ENCODE measurements around the gene LRBA.

DNA sequence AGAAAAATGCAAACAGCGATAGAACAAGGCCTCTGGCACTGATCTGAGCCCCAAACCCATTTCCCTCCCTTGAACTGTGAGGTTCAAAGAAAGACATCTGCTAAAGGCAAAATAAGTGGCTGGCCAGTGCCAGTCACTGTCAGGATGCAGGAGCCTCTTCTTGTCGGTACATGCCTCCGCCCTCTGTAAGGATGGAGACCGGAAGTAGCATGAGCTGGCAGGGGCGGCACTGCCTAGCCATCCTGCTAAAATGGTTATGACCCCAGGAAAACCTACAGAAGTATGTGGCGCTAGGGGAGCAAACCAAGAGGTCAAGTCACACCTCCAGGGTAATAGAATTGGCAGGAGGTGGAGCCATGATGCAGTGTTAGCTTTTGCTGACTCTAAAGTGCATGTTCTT, 756.5 kb downstream of the LRBA start:
- TF ChIP-seq, protein P1, sequence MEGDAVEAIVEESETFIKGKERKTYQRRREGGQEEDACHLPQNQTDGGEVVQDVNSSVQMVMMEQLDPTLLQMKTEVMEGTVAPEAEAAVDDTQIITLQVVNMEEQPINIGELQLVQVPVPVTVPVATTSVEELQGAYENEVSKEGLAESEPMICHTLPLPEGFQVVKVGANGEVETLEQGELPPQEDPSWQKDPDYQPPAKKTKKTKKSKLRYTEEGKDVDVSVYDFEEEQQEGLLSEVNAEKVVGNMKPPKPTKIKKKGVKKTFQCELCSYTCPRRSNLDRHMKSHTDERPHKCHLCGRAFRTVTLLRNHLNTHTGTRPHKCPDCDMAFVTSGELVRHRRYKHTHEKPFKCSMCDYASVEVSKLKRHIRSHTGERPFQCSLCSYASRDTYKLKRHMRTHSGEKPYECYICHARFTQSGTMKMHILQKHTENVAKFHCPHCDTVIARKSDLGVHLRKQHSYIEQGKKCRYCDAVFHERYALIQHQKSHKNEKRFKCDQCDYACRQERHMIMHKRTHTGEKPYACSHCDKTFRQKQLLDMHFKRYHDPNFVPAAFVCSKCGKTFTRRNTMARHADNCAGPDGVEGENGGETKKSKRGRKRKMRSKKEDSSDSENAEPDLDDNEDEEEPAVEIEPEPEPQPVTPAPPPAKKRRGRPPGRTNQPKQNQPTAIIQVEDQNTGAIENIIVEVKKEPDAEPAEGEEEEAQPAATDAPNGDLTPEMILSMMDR (IDR thresholded peaks at IDR 0.05; ENCODE audit: extremely low read depth in 1 of 2, insufficient read depth in 1 of 2, low read depth in 1 of 2, low read length in 2 of 2) = no peak
- TF ChIP-seq MYC (IDR thresholded peaks at IDR 0.05; ENCODE audit: low read depth, low read length) (no peak), POLR2A (IDR thresholded peaks at IDR 0.05; ENCODE audit: low read depth, low read length) (no peak), EZH2 (IDR thresholded peaks at IDR 0.05; ENCODE audit: borderline replicate concordance, low read depth, low read length, severe bottlenecking) (no peak), JUN (IDR thresholded peaks at IDR 0.05; ENCODE audit: borderline replicate concordance, insufficient read depth, insufficient read length, low read depth) (no peak), GATA2 (IDR thresholded peaks at IDR 0.05; ENCODE audit: insufficient read depth, insufficient read length, low read depth, low read length) (no peak), POLR2AphosphoS5 (IDR thresholded peaks at IDR 0.05; ENCODE audit: insufficient read depth, low read depth, low read length) (no peak)
